Articular chondrocyte of knee joint (primary cell): Measurements from ENCODE around the gene ACTL6A. TPM values are rescaled to one million over a fixed set of nuclear protein-coding genes. Genes with fewer than 3 reads are reported as not detected.

ENCODE experiments used
- small RNA-seq: library from RNA; depleted of rRNA; stranded (forward); fragments of <200 nt; gene quantifications from one replicate; pipeline ENCODE3, GENCODE V24; 2012
- total RNA-seq: library from RNA; depleted of rRNA; stranded (reverse); fragments of >200 nt; gene quantifications from 2 replicates; pipeline ENCODE4 v1.2.3, GENCODE V29; 2012

ACTL6A gene
- 38.2 and 47.2 TPM in 2 replicates for total RNA-seq

DNA sequence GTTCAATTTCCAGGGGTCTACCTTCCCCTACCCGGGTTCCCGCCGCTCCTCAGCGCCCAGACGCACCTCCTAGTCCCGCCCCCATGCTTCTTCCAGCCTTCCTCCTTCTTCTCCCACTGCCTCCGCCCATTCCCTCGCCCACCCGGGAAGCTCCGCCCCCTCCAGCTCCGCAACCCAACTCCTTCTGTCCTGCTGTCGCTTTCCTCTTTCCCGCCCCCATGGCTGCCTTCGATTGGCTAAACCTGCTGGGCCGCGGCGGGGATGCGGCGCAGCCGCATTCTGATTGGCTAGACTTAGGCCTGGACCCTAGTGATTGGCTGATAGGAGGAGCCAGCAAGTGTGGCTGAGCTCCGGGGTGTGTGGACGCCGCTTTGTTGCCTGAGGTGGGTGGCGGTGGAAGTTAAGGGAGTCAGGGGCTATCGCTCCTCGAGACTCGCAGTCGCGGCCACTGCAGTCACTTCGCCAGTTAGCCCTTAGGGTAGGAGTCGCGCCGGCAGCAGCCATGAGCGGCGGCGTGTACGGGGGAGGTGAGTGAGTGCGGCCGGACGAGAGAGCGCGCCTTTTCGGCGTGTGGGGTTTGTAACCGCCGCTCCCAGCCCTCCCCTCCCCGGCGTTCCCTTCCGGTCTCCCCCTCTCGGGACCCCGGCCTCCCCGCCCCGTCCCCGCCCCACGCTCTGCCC is at the start of gene ACTL6A:
Gene ACTL6A, plus strand, starts transcription at position 336 of the 680 bp plus-strand sequence. Its CDS starts 167 bp downstream, at position 503.

DNA sequence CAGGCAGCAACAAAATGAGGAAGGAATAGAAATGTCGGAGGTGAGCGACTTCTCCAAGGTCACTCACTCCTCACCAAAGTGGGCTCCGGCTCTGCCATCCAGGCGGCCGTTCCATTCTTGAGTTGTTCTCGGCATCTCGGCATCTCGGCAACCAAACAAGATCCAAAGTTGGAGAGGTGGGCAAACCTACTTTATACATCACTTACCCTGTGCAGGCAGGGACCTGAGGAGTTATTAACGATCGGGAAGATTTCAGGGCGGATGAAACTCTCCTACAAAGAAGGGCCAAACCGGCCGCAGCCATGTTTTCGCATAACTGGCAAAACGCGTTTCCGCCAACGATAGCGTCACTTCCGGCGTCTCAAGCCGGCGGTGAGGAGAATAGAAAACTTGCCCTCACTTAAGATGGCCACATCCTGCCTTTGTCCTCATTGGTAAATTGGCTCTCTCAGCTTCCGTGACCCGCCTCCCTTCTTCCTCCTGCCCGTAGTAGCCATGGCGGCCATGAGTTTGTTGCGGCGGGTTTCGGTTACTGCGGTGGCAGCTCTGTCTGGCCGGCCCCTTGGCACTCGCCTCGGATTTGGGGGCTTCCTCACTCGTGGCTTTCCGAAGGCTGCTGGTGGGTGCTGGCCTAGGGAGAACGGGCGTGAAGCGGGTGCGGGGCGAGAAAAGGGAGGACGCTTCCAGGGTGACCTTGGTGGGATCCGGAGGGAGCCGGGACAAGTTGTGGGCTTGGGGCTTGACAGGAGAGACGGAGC is 41.8 kb downstream of the ACTL6A start, which contains the start of the genes MRPL47 and NDUFB5:
Gene MRPL47, minus strand, starts transcription at position 318 of the 758 bp plus-strand sequence. Its CDS starts 14 bp downstream, at position 304.
Gene NDUFB5, plus strand, starts transcription at position 474 of the 758 bp plus-strand sequence. Its CDS starts 22 bp downstream, at position 496.

Small RNA genes lying within 50 kb of the gene (small RNA-seq; reads per million reads assigned to genes)
- not detected for gene AC090425.1
- gene RF01210, result not detected

Other genes with a start within 250 kb of the ACTL6A start
- gene ZNF639, start 239.9 kb upstream of the ACTL6A start, total RNA-seq, result 54.1 and 66.8 TPM in 2 replicates
- 47.6 and 58.5 TPM in 2 replicates for gene MFN1, start 215.2 kb upstream of the ACTL6A start, total RNA-seq
- gene GNB4, start 111.5 kb upstream of the ACTL6A start, total RNA-seq, result 111 and 124 TPM in 2 replicates
- 40.8 and 45.2 TPM in 2 replicates for gene MRPL47, start 41.7 kb downstream of the ACTL6A start, total RNA-seq
- gene NDUFB5, start 41.9 kb downstream of the ACTL6A start, total RNA-seq, result 142 and 145 TPM in 2 replicates
- 11.8 and 12.9 TPM in 2 replicates for gene USP13, start 90.1 kb downstream of the ACTL6A start, total RNA-seq